Skeletal muscle tissue (tissue), 4 donors: ENCODE data around the gene SOX8. TPM values are rescaled to one million over a fixed set of nuclear protein-coding genes. Genes with fewer than 3 reads are reported as not detected.

Experiments used
- H3K27ac ChIP-seq: one replicate; pipeline ENCODE4 v1.7.0; 2013; ENCODE audit warnings: mild to moderate bottlenecking, low read depth, low read length, inconsistent platforms
- H3K27me3 ChIP-seq, 3 donors: one replicate each; pipeline ENCODE4 v1.7.0; 2013; ENCODE audit warnings: low read length in 3 of 3; ENCODE audit not compliant: control insufficient read depth in 3 of 3, insufficient read depth in 3 of 3
- H3K36me3 ChIP-seq, 3 donors: one replicate each; pipeline ENCODE4 v1.7.0; 2013; ENCODE audit warnings: low read length in 3 of 3; ENCODE audit not compliant: control insufficient read depth in 3 of 3, insufficient read depth in 3 of 3
- H3K4me1 ChIP-seq, 3 donors: one replicate each; pipeline ENCODE4 v1.7.0; 2013; ENCODE audit warnings: low read length in 3 of 3, mild to moderate bottlenecking in 3 of 3; ENCODE audit not compliant: control insufficient read depth in 3 of 3, insufficient read depth in 3 of 3
- H3K4me3 ChIP-seq, 3 donors: one replicate each; pipeline ENCODE4 v1.7.0; 2013; ENCODE audit warnings: low read length in 3 of 3
- H3K9ac ChIP-seq, 3 donors: one replicate each; pipeline ENCODE4 v1.7.0; 2013; ENCODE audit warnings: low read length in 3 of 3, mild to moderate bottlenecking in 3 of 3, moderate library complexity in 2 of 3, low read depth in 1 of 3
- H3K9me3 ChIP-seq, 3 donors: one replicate each; pipeline ENCODE4 v1.7.0; 2013; ENCODE audit warnings: low read length in 3 of 3; ENCODE audit not compliant: control insufficient read depth in 3 of 3
- total RNA-seq: library from RNA; depleted of rRNA; stranded (reverse); fragments of >200 nt; gene quantifications from one replicate; pipeline ENCODE4 v1.2.3, GENCODE V29; 2014
- donor health status: Osteomylitis.

Gene SOX8
- total RNA-seq, 1 donor from 2014 or later: 26.1 TPM

DNA sequence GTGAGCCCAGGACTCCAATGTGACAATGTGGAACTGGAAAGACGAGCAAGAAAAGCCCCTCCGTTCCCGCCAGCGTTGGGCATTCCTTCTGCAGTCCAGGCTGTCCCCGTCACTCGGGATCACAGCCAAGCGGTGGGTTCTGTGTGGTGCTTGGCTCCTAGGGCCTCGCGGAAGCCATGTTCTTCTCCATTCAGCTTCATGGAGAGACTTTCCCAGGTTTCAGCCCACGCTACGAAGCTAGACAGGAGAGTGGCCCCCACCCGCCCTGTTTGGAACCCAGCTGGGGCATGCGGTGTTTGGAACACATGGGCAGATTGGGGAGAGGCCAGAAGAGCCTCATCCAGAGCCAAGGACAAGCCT is 16.6 kb upstream of the SOX8 start:
- Histone ChIP-seq H3K4me1 (peaks cover 12 to 28% (median 22%) of the 10 kb centered on the region in 3 donors), H3K9ac (peak overlapping the region in 1 of 3 donors; percentile 50), H3K4me3 (peak overlapping the region in 2 of 3 donors; percentile 46 to 68), H3K27me3 (no peaks in the 10 kb centered on the region), H3K9me3 (no peaks in the 10 kb centered on the region), H3K36me3 (peaks cover 6 to 15% (median 11%) of the 10 kb centered on the region in 3 donors), H3K27ac (no peak overlapping the region)

DNA sequence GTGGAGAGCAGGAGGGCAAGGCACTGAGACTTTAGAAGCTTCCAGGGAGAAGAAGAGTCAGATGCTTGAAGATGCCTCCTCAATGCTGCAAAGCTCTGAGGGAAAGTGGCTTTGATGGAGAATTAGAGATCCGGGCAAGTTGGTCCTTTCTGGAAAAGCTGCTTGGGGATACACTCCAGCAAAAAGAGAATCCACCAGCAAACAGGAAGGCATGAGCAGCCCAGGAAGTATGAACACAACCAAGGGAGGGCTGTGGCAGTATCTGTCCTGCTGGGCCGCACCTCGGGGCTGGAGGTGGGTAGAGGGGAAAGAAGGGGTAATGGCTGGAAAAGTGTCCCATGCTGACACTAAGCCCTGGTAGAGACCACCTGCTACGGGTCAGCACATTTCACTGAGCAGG is 16.1 kb upstream of the SOX8 start:
- H3K27me3 ChIP-seq: no peaks in the 10 kb centered on the region
- no peak overlapping the region for H3K4me3 ChIP-seq
- H3K27ac ChIP-seq: no peak overlapping the region
- H3K9ac ChIP-seq: no peak overlapping the region
- H3K9me3 ChIP-seq: no peaks in the 10 kb centered on the region
- peaks cover 13 to 31% (median 22%) of the 10 kb centered on the region in 3 donors for H3K4me1 ChIP-seq
- H3K36me3 ChIP-seq: peaks cover 6 to 15% (median 11%) of the 10 kb centered on the region in 3 donors

- H3K27ac ChIP-seq: no peak overlapping the region
- no peaks in the 10 kb centered on the region for H3K27me3 ChIP-seq
- no peak overlapping the region for H3K4me3 ChIP-seq
- H3K4me1 ChIP-seq: peaks cover 13 to 31% (median 23%) of the 10 kb centered on the region in 3 donors
- H3K9ac ChIP-seq: no peak overlapping the region
- H3K36me3 ChIP-seq: peaks cover 6 to 15% (median 11%) of the 10 kb centered on the region in 3 donors
- no peaks in the 10 kb centered on the region for H3K9me3 ChIP-seq
These were observed 15.5 kb upstream of the SOX8 start for GRCh38 chr16:966035-966434.

DNA sequence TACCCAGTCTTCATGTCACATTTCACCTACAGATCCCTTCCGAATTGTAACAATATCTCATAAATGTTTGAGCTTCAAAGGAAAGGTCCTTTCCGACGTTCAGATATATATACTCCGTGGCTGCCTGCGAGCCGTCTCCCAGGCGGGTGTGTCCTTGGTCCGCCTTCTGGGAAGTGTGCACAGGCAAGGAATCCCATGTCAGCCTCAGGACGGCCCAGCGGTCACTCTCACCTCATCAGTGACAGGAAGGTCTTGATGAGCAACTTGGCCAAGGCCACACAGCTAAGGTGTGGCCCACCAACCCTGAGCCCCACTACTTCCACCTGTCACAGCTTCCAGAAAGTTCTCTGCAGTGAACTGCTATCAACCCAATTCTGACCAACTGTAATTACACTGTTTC is 15.1 kb upstream of the SOX8 start:
- Histone ChIP-seq H3K36me3 (peaks cover 6 to 15% (median 11%) of the 10 kb centered on the region in 3 donors), H3K27me3 (no peaks in the 10 kb centered on the region), H3K27ac (no peak overlapping the region), H3K4me3 (no peak overlapping the region), H3K9me3 (no peaks in the 10 kb centered on the region), H3K9ac (no peak overlapping the region), H3K4me1 (peaks cover 13 to 36% (median 28%) of the 10 kb centered on the region in 3 donors)

GRCh38 chr16:967077-967541 is 14.5 kb upstream of the SOX8 start:
- Histone ChIP-seq H3K36me3 (peaks cover 6 to 15% (median 11%) of the 10 kb centered on the region in 3 donors), H3K4me3 (no peak overlapping the region), H3K4me1 (peaks cover 13 to 36% (median 28%) of the 10 kb centered on the region in 3 donors), H3K9ac (no peak overlapping the region), H3K27me3 (no peaks in the 10 kb centered on the region), H3K9me3 (no peaks in the 10 kb centered on the region), H3K27ac (no peak overlapping the region)

GRCh38 chr16:967546-968295 is 13.8 kb upstream of the SOX8 start:
- Histone ChIP-seq H3K9ac (no peak overlapping the region), H3K27ac (no peak overlapping the region), H3K4me3 (no peak overlapping the region), H3K27me3 (peaks cover 0 to 3% (median 0%) of the 10 kb centered on the region in 3 donors), H3K9me3 (no peaks in the 10 kb centered on the region), H3K4me1 (peaks cover 13 to 36% (median 28%) of the 10 kb centered on the region in 3 donors), H3K36me3 (peaks cover 6 to 15% (median 11%) of the 10 kb centered on the region in 3 donors)

- Histone ChIP-seq H3K36me3 (peaks cover 6 to 12% (median 11%) of the 10 kb centered on the region in 3 donors), H3K9ac (no peak overlapping the region), H3K4me1 (peaks cover 13 to 29% (median 22%) of the 10 kb centered on the region in 3 donors), H3K27me3 (peaks cover 0 to 3% (median 0%) of the 10 kb centered on the region in 3 donors), H3K4me3 (no peak overlapping the region), H3K27ac (no peak overlapping the region), H3K9me3 (no peaks in the 10 kb centered on the region)
These were observed 12.9 kb upstream of the SOX8 start for GRCh38 chr16:968620-969019.

DNA sequence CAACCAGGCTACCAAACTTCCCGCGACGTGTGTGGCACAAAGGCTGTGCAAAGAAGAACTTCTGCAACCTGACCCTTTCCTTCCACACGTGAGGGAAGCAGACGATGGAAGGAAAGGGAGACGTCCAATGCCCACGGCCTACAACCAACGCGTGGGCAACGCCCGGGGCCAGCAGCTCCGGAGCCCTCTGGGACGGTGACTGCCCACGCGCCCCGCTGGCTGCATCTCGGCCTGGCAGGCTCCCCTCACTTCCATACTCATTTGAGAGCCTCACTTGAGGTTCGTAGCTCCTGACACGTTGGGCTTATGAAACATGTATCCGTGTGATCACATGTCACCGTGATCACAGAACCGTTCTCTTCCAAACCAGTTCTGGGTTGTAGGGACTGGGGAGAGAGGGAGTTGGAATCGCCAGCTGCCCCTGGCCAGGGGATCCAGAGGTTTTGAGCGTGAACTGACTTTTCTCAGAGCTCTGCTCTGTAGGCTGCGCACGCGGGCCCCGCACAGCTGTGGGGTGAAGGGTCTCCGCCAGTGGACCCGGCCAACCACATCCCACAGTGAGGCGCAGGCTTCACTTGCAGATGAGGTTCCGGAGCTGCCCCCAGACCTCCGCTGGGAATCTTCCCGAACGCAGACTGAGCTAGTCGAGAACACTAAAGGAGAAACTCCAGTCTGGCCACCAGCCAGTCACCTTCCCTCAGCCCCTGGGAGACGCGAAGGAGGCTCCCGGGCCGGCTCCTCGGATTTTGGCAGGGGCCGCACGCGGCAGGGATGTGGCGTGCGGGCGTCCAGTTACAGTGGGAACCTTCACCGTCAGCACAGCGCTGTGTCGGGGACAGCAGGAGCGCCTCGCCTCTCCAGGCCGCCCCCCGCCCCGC is 11.8 kb upstream of the SOX8 start:
- Histone ChIP-seq H3K27ac (peak overlapping the region; percentile 76), H3K4me1 (peaks cover 13 to 33% (median 22%) of the 10 kb centered on the region in 3 donors), H3K9ac (peak overlapping the region; percentile 80 to 91 (median 87)), H3K4me3 (peak overlapping the region; percentile 78 to 89 (median 86)), H3K27me3 (peaks cover 0 to 5% (median 2%) of the 10 kb centered on the region in 3 donors), H3K36me3 (peaks cover 6 to 12% (median 11%) of the 10 kb centered on the region in 3 donors), H3K9me3 (no peaks in the 10 kb centered on the region)

GRCh38 chr16:970386-970765 is 11.2 kb upstream of the SOX8 start:
- peak overlapping the region; percentile 78 to 89 (median 86) for H3K4me3 ChIP-seq
- no peaks in the 10 kb centered on the region for H3K9me3 ChIP-seq
- peak overlapping the region; percentile 76 for H3K27ac ChIP-seq
- H3K9ac ChIP-seq: peak overlapping the region; percentile 80 to 91 (median 87)
- peaks cover 11 to 37% (median 27%) of the 10 kb centered on the region in 3 donors for H3K4me1 ChIP-seq
- peaks cover 0 to 10% (median 4%) of the 10 kb centered on the region in 3 donors for H3K27me3 ChIP-seq
- peaks cover 6 to 12% (median 11%) of the 10 kb centered on the region in 3 donors for H3K36me3 ChIP-seq
